GM19468 (cell line): ENCODE measurements around the gene EPC1.
A peak's percentile ranks its signal among the peaks of the same experiment; 100 is the strongest.
"Not testable (repeated sequence)": the region's sequence is repeated elsewhere in the genome, so short reads cannot be mapped to it uniquely, and the experiment has no call there.

ENCODE experiments used
- ATAC-seq: cut with Tn5 transposase; IDR thresholded peaks from one replicate; pipeline ENCODE4 v1.9.1; 2021; ENCODE audit warnings: mild to moderate bottlenecking, moderate library complexity, moderate number of reproducible peaks; ENCODE audit not compliant: unreplicated experiment; ENCODE audit errors: extremely low read depth

EPC1 gene

DNA sequence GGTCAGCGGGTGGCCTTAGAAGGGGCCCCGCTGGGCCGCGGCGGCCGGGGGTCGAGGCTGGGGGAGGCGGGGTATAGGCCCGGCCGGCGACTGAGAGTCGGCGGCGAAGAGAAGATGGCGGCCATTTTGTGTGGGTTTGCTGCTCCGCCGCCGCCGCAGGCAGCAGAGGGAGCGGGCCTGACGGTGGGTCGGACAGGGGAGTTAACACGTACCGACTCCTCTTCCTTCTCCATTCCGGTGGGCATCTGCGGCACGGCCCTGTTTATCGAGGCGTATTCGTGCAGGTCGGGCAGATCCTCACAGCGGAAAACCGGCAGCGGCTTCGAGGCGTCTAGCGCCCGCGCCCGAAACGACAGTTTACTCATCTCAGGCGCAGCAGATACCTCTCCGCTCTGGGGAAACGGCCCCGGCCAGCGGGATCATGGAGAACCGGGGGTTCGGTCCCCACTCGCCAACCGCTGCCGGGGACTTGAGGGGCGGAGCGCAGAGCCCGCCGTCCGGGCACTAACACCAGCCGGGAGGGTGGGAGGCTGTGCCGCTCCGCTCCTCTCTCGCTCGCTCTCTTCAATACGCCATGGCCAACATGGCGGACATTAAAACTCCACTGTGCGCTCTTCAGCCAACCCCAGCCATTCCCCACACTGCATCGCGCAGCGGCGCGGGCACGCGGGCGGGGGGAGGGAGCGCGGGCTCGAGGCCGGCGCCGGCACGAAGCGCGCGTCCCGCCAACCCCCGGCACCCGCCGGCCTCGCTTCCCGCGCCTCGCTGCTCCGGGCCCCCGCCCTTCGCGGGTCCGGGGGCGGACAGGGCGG lies at the start of gene EPC1:
TSS of gene EPC1 (minus strand) at position 608 of the 812 bp plus-strand sequence. CDS start at position 365, 243 bp downstream.
- peak; percentile 61 for ATAC-seq

GRCh38 chr10:32393911-32394310 lies 47.0 kb upstream of the EPC1 start:
- ATAC-seq, result no peak

DNA sequence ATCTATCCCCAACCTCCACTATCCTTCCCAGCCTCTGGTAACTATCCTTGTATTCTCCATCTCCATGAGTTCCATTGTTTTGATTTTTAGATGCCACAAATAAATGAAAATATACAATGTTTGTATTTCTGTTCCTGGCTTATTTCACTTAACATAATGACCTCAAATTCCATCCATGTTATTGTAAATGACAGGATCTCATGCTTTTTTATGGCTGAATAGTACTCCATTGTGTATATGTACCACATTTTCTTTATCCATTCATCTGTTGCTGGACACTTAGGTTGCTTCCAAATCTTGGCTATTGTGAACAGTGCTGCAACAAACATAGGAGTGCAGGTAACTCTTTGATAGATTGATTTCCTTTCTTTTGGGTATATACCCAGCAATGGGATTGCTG lies 45.3 kb upstream of the EPC1 start:
- ATAC-seq, result not testable (repeated sequence)

- no peak for ATAC-seq
Measured at GRCh38 chr10:32390193-32390592, 43.2 kb upstream of the EPC1 start.

- ATAC-seq, result no peak
Measured at GRCh38 chr10:32388258-32389027, 41.5 kb upstream of the EPC1 start.

- no peak for ATAC-seq
Measured at GRCh38 chr10:32386623-32387260, 39.8 kb upstream of the EPC1 start.

- no peak for ATAC-seq
Measured at GRCh38 chr10:32384171-32384570, 37.2 kb upstream of the EPC1 start.

DNA sequence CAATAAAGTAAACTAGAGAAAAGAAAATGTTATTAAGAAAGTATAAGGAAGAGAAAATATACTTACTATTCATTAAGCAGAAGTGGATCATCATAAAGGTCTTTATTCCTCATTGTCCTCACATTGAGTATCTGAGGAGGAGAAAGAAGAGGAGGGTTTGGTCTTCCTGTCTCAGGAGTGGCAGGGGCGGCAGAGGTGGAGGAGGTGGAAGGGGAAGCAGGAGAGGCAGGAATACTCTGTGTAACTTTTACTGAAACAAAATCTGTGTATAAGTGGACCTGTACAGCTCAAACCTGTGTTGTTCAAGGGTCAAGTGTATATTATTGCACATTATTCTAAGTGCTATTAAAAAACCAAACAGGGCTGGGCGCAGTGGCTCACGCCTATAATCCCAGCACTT lies 34.2 kb upstream of the EPC1 start:
- ATAC-seq, result no peak

DNA sequence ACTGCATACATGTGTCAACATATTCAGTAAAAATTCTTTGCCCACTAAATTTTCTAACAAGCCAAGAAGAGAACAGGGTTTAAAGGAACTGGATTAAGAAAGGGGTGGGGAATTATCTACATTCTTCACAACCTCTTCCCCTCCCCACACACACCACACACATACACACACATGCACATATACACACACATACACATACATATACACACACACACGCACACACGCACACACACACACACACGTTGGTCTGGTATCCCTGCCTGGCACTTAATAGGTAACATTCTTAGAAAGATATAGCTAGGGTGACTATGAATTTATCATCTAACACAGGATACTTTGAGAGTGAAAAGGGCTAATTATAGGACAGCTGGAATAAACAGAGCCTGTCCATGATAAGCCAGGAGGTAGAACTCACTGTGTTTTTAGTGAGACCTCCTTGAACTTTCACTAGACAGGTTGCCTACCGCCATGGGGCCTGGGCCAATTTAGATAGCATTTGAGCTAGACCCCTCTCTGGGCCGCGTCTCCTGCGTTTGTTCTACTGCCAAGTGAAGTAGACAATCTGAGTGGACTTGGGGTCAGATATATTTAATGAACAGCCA lies 33.1 kb upstream of the EPC1 start:
- no peak for ATAC-seq

GRCh38 chr10:32379318-32379949 lies 32.5 kb upstream of the EPC1 start:
- no peak for ATAC-seq

DNA sequence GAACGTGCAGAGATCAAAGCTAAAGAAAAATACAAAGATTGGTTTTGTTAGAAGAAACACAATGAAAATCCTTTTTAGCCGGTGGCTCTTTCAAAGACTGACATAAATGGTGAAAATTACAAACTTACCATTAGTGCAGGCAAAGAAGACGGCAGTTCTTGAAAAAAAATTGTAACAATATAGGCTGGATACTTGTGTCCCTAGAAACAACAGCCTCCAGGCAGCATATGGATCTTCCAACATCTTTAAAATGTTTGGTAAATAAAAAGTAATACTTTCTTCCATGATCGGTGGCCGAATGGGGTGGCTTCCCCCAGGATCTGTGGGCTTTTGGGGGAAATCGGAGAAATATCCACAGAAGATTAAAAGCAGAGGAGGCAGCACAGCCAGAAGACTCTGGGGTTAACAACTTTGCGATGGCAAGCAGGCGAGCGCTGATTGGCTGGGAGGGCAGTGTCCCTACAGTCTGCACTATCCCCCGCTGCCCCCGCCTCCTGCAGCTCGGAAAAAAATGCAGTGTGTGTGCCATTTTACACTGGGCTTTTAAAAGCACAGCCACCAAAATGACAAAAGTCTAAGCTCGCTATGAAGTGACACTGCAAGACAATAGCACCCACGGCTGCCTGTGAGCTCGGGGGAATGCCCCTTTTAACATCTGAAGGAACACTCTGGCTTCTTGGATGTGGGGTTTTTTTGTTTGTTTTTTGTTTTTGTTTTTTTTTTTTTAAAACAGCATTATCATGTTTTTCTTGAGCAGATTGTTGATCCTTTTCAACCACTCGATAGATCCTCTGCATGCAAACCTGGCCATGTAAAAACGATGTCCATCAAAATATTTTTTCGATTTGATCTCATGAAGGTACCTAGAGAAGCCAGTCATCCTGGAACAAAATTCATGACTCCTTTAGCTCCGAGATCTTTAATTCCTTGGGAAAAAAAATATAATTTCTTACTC lies 31.7 kb upstream of the EPC1 start:
- ATAC-seq, result peak; percentile 41

GRCh38 chr10:32377458-32378259 lies 30.7 kb upstream of the EPC1 start:
- ATAC-seq, result peak; percentile 36

DNA sequence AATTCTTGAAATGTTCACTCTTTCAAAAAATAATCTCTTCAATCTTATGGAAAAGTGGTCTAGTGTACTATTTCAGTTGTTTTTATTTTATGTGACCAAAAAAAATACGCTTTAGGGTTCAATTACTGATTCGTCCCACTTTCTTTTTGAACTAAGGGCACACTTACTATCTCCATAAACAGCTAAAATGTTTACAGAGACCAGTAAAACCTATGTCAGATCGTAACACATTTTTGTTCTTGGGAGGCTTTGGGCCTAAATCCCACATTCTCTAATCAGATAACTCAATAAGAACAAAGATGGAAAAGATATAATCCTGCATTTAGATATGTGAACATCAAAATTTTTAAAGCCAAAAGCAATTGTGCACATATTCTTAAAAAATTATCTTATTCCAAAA lies 29.8 kb upstream of the EPC1 start:
- no peak for ATAC-seq

GRCh38 chr10:32376097-32376496 lies 29.1 kb upstream of the EPC1 start:
- no peak for ATAC-seq

- ATAC-seq, result no peak
Measured at GRCh38 chr10:32375631-32376030, 28.7 kb upstream of the EPC1 start.

DNA sequence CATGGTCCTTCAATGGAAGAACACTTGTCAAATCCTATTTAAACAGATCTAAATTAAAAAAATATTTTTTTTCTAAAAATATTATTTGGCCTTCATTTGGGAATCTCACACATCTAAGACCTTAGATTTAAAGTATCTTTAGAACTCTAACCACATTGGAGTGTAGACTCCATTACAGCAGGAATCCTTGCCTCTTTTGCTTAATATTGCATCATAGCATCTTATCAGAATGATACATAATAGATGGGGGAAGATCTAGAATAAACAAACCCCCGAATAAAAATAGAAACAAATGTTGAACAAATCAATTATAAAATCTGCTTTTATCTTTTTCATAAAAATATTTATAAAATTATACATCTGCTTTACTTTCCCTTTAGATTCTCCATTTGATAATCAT lies 27.6 kb upstream of the EPC1 start:
- ATAC-seq, result no peak

- ATAC-seq, result no peak
Measured at GRCh38 chr10:32373496-32373895, 26.5 kb upstream of the EPC1 start.

DNA sequence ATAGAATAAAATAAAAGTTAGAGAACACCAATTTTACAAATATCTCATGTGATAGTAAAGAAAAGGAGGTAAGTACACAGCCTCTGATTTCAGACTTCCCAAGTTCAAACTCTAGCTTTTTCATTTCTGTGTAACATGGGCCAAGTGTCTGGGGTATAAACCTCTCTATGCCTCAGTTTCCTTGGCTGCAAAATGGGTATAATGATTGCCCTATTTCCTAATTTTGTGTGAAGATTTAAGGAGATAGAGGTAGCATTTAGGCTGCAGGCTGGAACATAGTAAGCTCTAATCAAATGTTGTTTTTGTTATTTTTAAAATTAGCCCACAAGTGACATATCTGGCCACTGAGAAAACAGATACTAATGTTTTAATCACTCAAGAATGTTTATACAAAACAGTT lies 26.1 kb upstream of the EPC1 start:
- ATAC-seq, result no peak
